Dermis microvascular lymphatic vessel endothelial cell (primary cell): Measurements from ENCODE around the gene PRMT2. TPM values are rescaled to one million over a fixed set of nuclear protein-coding genes. Genes with fewer than 3 reads are reported as not detected.
"Not testable (repeated sequence)": the region's sequence is repeated elsewhere in the genome, so short reads cannot be mapped to it uniquely, and the experiment has no call there.

Source experiments
- DNase-seq, 2 donors: peaks; one replicate each; pipeline versions ENCODE4 v3.0.0 to v3.0.0-alpha.2; 2010; ENCODE audit warnings: low read depth in 2 of 2
- total RNA-seq: library from RNA; depleted of rRNA; stranded (reverse); fragments of >200 nt; gene quantifications from 2 replicates; pipeline ENCODE4 v1.2.1, GENCODE V29; 2014

PRMT2 gene
- total RNA-seq, 1 donor from 2014 or later, result 96.2 TPM

DNA sequence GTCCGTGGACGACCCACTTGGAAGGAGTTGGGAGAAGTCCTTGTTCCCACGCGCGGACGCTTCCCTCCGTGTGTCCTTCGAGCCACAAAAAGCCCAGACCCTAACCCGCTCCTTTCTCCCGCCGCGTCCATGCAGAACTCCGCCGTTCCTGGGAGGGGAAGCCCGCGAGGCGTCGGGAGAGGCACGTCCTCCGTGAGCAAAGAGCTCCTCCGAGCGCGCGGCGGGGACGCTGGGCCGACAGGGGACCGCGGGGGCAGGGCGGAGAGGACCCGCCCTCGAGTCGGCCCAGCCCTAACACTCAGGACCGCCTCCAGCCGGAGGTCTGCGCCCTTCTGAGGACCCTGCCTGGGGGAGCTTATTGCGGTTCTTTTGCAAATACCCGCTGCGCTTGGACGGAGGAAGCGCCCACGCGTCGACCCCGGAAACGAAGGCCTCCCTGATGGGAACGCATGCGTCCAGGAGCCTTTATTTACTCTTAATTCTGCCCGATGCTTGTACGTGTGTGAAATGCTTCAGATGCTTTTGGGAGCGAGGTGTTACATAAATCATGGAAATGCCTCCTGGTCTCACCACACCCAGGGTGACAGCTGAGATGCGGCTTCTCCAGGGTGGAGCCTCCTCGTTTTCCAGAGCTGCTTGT lies 32.4 kb downstream of the PRMT2 start:
- DNase-seq, result peak in 1 of 2 donors; percentile 33

DNA sequence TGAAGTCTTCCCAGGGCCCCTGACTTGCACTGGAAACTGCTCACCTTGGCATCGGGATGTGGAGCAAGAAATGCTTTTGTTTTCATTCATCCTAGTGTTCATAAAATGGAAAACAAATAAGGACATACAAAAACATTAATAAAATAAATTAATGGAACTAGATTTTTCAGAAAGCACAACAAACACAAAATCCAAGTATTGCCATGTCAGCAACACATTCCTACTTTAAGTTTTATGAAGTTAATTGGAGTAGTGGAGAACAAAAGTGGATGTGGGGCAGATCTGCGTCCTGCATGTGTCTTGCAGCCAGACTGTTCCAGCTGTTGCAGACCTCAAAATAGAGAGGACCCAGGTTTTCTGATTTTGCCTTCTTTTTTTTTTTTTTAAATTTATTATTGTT lies 32.9 kb downstream of the PRMT2 start:
- DNase-seq, result no peak

- not testable (repeated sequence) for DNase-seq
Observed at GRCh38 chr21:46668904-46669303, 33.4 kb downstream of the PRMT2 start.

- DNase-seq, result no peak
Observed at GRCh38 chr21:46674430-46675007, 39.0 kb downstream of the PRMT2 start.

DNA sequence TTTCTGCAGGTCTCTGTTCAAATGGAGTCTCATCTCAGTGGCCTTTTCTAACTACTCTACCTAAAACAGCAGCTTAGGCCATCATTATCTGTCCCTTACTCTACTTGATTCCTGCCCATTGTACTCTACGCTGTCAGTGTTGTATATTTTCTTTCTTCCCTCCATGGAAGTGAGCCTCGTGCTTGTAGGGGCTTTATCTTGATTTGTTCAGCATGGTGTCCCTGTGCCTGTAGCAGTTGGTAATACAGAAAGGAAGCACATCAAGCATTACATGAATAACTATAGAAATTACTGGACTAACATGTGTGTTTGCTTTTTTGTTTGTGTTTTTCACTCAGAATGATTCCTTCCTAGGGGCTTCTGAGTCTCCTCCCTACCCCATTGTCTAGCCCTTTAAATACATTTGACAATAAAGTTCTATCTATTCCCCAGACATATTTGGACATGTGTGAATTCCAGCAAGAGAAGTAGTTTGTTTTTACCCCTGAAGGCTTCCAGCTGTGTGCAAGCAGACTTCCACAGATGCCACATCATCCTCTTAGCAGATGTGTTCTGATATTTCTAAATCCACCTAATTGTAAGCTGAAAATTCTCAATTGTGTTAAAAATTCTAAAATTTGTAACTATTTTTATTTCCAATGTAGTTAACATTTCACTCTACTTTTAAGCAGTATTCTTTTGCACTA lies 40.3 kb downstream of the PRMT2 start:
- DNase-seq, result no peak

- DNase-seq, result not testable (repeated sequence)
Observed at GRCh38 chr21:46676542-46676941, 41.1 kb downstream of the PRMT2 start.

- DNase-seq, result not testable (repeated sequence)
Observed at GRCh38 chr21:46681593-46681992, 46.1 kb downstream of the PRMT2 start.

DNA sequence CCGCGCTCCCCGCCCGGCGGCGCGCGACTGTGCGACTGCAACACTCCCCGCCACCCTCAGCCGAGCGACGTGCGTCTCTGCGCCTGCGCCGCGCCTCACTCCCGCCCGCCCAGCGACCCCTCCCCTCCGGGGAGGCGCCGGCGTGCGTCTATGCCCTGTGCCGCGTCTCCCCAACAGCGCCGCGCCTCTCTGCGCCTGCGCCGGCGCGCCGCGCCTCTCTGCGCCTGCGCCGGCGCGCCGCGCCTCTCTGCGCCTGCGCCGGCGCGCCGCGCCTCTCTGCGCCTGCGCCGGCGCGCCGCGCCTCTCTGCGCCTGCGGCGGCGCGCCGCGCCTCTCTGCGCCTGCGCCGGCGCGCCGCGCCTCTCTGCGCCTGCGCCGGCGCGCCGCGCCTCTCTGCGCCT lies 63.2 kb downstream of the PRMT2 start:
- DNase-seq, result not testable (repeated sequence)

- not testable (repeated sequence) for DNase-seq
Observed at GRCh38 chr21:46699104-46699503, 63.6 kb downstream of the PRMT2 start.

Other genes starting within 250 kb of the PRMT2 start
- gene DIP2A, start 176.8 kb upstream of the PRMT2 start, total RNA-seq, result 19.0 and 27.8 TPM in 2 replicates
- not detected in 2 replicates for gene S100B, start 30.6 kb upstream of the PRMT2 start, total RNA-seq